ENCODE measurements around the gene HS3ST3A1.

DNA sequence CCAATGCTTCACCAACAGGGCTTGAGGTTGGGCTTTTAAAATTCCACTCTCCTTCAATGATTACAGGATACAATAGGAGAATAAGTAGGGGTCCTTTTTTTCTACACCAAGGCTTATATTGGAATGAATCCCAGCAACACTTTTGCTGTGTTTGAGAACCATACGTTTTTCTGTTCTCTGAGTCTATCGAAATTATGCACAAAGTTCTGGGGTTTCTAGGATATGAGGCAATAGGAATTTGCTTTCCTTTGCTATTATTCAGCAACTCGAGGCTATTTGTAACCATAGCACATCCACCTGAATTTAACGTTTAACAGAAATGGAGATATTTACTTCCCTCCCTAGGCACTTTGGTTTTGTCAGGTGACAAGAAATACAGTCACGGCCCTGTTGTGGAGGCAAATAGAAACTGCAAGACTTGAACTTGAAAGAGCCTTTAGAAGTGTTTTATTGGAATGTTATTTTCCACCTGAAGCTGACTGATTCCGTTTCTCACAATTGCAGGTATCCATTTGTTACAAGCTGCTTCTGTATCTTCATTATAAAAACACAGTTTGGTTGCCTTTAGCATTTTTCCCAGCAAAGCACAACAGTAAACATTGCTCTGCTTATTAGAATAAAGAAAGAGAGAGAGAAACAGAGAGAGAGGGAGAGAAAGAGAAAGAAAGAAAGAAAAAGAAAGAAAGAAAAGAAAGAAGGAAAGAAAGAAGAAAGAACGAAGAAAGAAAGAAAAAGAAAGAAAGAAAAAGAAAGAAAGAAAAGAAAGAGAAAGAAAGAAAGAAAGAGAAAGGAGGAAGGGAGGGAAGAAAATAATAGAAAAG, 109.6 kb downstream of the HS3ST3A1 start:
- TF ChIP-seq CTCF (IDR thresholded peaks at IDR 0.05; ENCODE audit: low read depth, low read length, poor library complexity, severe bottlenecking), result no peak
- no peak for TF ChIP-seq EZH2phosphoT487 (IDR thresholded peaks at IDR 0.05; ENCODE audit: borderline replicate concordance, low read length)

All from DOHH2 (cell line).